Measurements from ENCODE around the gene ATP9B. TPM values are rescaled to one million over a fixed set of nuclear protein-coding genes. Genes with fewer than 3 reads are reported as not detected.

The ATP9B gene
- total RNA-seq, 1 donor from 2014 or later, result 43.9 TPM

- no peak for ATAC-seq
Observed at GRCh38 chr18:79336556-79337142, 267.5 kb downstream of the ATP9B start.

GRCh38 chr18:79337184-79337583, 268.0 kb downstream of the ATP9B start:
- Histone ChIP-seq H3K27me3 (no peaks in the 10 kb centered on the region), H3K36me3 (peaks cover 33% of the 10 kb centered on the region), H3K4me3 (no peak overlapping the region), H3K27ac (no peak overlapping the region), H3K4me1 (no peaks in the 10 kb centered on the region), H3K9me3 (no peaks in the 10 kb centered on the region)
- DNase-seq (no peak), ATAC-seq (no peak)
- intact Hi-C loops (cut with DNase I), result no loop called here
- no peak for TF ChIP-seq CTCF (IDR thresholded peaks at IDR 0.05)

More at GRCh38 chr18:79336556-79337142, 267.5 kb downstream of the ATP9B start:
- no peak for DNase-seq
- Histone ChIP-seq H3K4me3 (no peak overlapping the region), H3K27me3 (no peaks in the 10 kb centered on the region), H3K4me1 (no peaks in the 10 kb centered on the region), H3K36me3 (peaks cover 37% of the 10 kb centered on the region), H3K9me3 (no peaks in the 10 kb centered on the region), H3K27ac (no peak overlapping the region)
- TF ChIP-seq CTCF (IDR thresholded peaks at IDR 0.05), result no peak
- intact Hi-C loops (cut with DNase I), result no loop called here

GRCh38 chr18:79337620-79338019, 268.4 kb downstream of the ATP9B start:
- Histone ChIP-seq H3K4me3 (no peak overlapping the region), H3K27me3 (no peaks in the 10 kb centered on the region), H3K27ac (no peak overlapping the region), H3K9me3 (no peaks in the 10 kb centered on the region), H3K4me1 (no peaks in the 10 kb centered on the region), H3K36me3 (peaks cover 30% of the 10 kb centered on the region)
- intact Hi-C loops (cut with DNase I), result no loop called here
- no peak for ATAC-seq
- no peak for DNase-seq
- no peak for TF ChIP-seq CTCF (IDR thresholded peaks at IDR 0.05)

GRCh38 chr18:79339094-79339908, 270.1 kb downstream of the ATP9B start:
- Histone ChIP-seq H3K27me3 (no peaks in the 10 kb centered on the region), H3K4me3 (no peak overlapping the region), H3K4me1 (no peaks in the 10 kb centered on the region), H3K9me3 (no peaks in the 10 kb centered on the region), H3K27ac (no peak overlapping the region), H3K36me3 (peaks cover 25% of the 10 kb centered on the region)
- TF ChIP-seq CTCF (IDR thresholded peaks at IDR 0.05), result no peak
- intact Hi-C loops (cut with DNase I), result no loop called here
- DNase-seq (no peak), ATAC-seq (no peak)

- H3K27me3 ChIP-seq, result no peaks in the 10 kb centered on the region
- H3K9me3 ChIP-seq, result no peaks in the 10 kb centered on the region
- no peak overlapping the region for H3K27ac ChIP-seq
- DNase-seq (no peak), ATAC-seq (peak; percentile 80)
- no peak for TF ChIP-seq CTCF (IDR thresholded peaks at IDR 0.05)
- peaks cover 50% of the 10 kb centered on the region for H3K36me3 ChIP-seq
- H3K4me3 ChIP-seq, result no peak overlapping the region
- no peaks in the 10 kb centered on the region for H3K4me1 ChIP-seq
- intact Hi-C loops (cut with DNase I), result no loop called here
Observed at GRCh38 chr18:79343567-79344207, 274.5 kb downstream of the ATP9B start.

Data from upper lobe of right lung (tissue), 1 donor.